Endothelial cell of umbilical vein (primary cell): ENCODE measurements around the gene COQ8B. TPM values are rescaled to one million over a fixed set of nuclear protein-coding genes. Genes with fewer than 3 reads are reported as not detected.

Source experiments
- BruUV-seq: library from RNA; stranded (reverse); fragments of 400-500 nt; replicated peaks from 2 replicates; lab custom pipeline; 2021; lab: Mats Ljungman, UMichigan
- CTCF ChIA-PET: fragments of 300-600, 350-600 bp; sonication (Branson Sonifier 250); formaldehyde crosslinking; loops from one replicate; lab custom pipeline; 2021; ENCODE audit warnings: antibody characterized with exemption, inconsistent platforms; lab: Charles Lee
- POLR2A ChIA-PET: fragments of 300-600, 350-600 bp; sonication (Branson Sonifier 250); formaldehyde crosslinking; loops from one replicate; lab custom pipeline; 2021; ENCODE audit warnings: antibody characterized with exemption, inconsistent platforms; lab: Charles Lee
- DNase-seq: peaks from one replicate; pipeline ENCODE4 v3.0.0-alpha.2; 2011; ENCODE audit warnings: low read depth, low spot score
- FAIRE-seq: peaks from 2 replicates; lab custom pipeline; 2011; peaks lifted over from hg19 to GRCh38; lab: Jason Lieb, UNC
- H2AFZ ChIP-seq: 2 replicates; pipeline ENCODE4 v1.6.0; 2012; ENCODE audit warnings: low read depth, low read length, control low read depth, inconsistent platforms
- H3K27ac ChIP-seq: 2 replicates; pipeline ENCODE4 v1.5.1; 2011; ENCODE audit warnings: low read depth, mild to moderate bottlenecking, control low read depth, low read length, moderate library complexity; ENCODE audit not compliant: insufficient read depth
- H3K27me3 ChIP-seq, 2 experiments: 2 replicates each; pipeline versions ENCODE4 v1.6.0 to v1.6.1; 2011; ENCODE audit warnings: low read length in 2 of 2, mixed read lengths in 1 of 2; ENCODE audit not compliant: control insufficient read depth in 2 of 2, insufficient read depth in 2 of 2
- H3K36me3 ChIP-seq, 2 experiments: 2 replicates in 1 of 2; 3 replicates in 1 of 2; pipeline ENCODE4 v1.5.1; 2011; ENCODE audit warnings: low read length in 2 of 2, mild to moderate bottlenecking in 1 of 2, moderate library complexity in 1 of 2; ENCODE audit not compliant: control insufficient read depth in 2 of 2, insufficient read depth in 2 of 2; ENCODE audit errors: extremely low read depth in 1 of 2
- H3K4me1 ChIP-seq: 3 replicates; pipeline ENCODE4 v1.5.1; 2011; ENCODE audit warnings: mild to moderate bottlenecking, low read length; ENCODE audit not compliant: control insufficient read depth, insufficient read depth; ENCODE audit errors: extremely low read depth
- H3K4me2 ChIP-seq: 2 replicates; pipeline ENCODE4 v1.6.1; 2011; ENCODE audit warnings: low read length, control low read depth, mixed read lengths; ENCODE audit not compliant: insufficient read depth
- H3K4me3 ChIP-seq, 3 experiments: fragments of 200-600 bp in 1 of 3; sonication (generic), shearing (Covaris generic) in 1 of 3; replicated peaks in 1 of 3; 2 replicates each; pipeline ENCODE4 v1.5.1; 2011 to 2016; ENCODE audit warnings: control low read depth in 3 of 3, low read length in 3 of 3, mild to moderate bottlenecking in 2 of 3, inconsistent platforms in 1 of 3, low read depth in 1 of 3, moderate library complexity in 1 of 3; ENCODE audit not compliant: insufficient read depth in 1 of 3
- H3K79me2 ChIP-seq: 2 replicates; pipeline ENCODE4 v1.6.0; 2012; ENCODE audit warnings: low read length, inconsistent platforms; ENCODE audit not compliant: control insufficient read depth, insufficient read depth
- H3K9ac ChIP-seq: replicated peaks from 2 replicates; pipeline ENCODE3; 2011; ENCODE audit warnings: low read length, control low read depth; ENCODE audit not compliant: insufficient read depth; ENCODE audit errors: extremely low read depth
- H3K9me1 ChIP-seq: replicated peaks from 3 replicates; pipeline ENCODE4 v1.6.0; 2011; ENCODE audit warnings: mild to moderate bottlenecking, low read length; ENCODE audit not compliant: control insufficient read depth, insufficient read depth; ENCODE audit errors: extremely low read depth
- H3K9me3 ChIP-seq: replicated peaks from 2 replicates; pipeline ENCODE4 v1.5.1; 2012; ENCODE audit warnings: low read length, inconsistent platforms; ENCODE audit not compliant: control insufficient read depth, insufficient read depth
- H4K20me1 ChIP-seq: replicated peaks from 2 replicates; pipeline ENCODE3; 2011; ENCODE audit warnings: mild to moderate bottlenecking, low read length; ENCODE audit not compliant: control insufficient read depth, insufficient read depth; ENCODE audit errors: extremely low read depth
- EZH2 ChIP-seq: IDR thresholded peaks from 2 replicates; pipeline ENCODE4 v1.6.1; 2012; ENCODE audit warnings: borderline replicate concordance, low read depth, mild to moderate bottlenecking, moderate library complexity, low read length, inconsistent platforms; ENCODE audit not compliant: severe bottlenecking
- FOS ChIP-seq: IDR thresholded peaks from 2 replicates; pipeline ENCODE4 v1.6.1; 2011; ENCODE audit warnings: mild to moderate bottlenecking, low read length, moderate library complexity, borderline replicate concordance; ENCODE audit not compliant: insufficient read depth
- GATA2 ChIP-seq: IDR thresholded peaks from 2 replicates; pipeline ENCODE4 v1.7.0; 2011; ENCODE audit warnings: low read depth, mild to moderate bottlenecking, moderate library complexity, mixed read lengths, low read length; ENCODE audit not compliant: insufficient read length, insufficient read depth
- JUN ChIP-seq: IDR thresholded peaks from 2 replicates; pipeline ENCODE4 v1.6.1; 2011; ENCODE audit warnings: borderline replicate concordance, low read depth; ENCODE audit not compliant: insufficient read length, insufficient read depth
- MYC ChIP-seq: IDR thresholded peaks from one replicate; pipeline ENCODE4 v1.6.1; 2011; ENCODE audit warnings: mild to moderate bottlenecking, low read depth, low read length
- POLR2A ChIP-seq: IDR thresholded peaks from 2 replicates; pipeline ENCODE4 v1.6.1; 2012; ENCODE audit warnings: low read depth, mild to moderate bottlenecking, control low read depth, low read length
- POLR2AphosphoS5 ChIP-seq: IDR thresholded peaks from 2 replicates; pipeline ENCODE4 v1.6.1; 2012; ENCODE audit warnings: low read depth, mild to moderate bottlenecking, control low read depth, low read length, moderate library complexity; ENCODE audit not compliant: insufficient read depth
- dilution Hi-C: fragments of 300-500 bp; cut with MboI; formaldehyde crosslinking; loops from one replicate; pipeline ENCODE4 v1.15.0; 2019; ENCODE audit warnings: low sequenced_read_pairs; ENCODE audit not compliant: extremely low pct_ligation_motif_present
- intact Hi-C: fragments of 100-400 bp; cut with micrococcal nuclease; formaldehyde crosslinking; loops from one replicate; pipeline ENCODE4 v1.10.0; 2022
- polyA plus RNA-seq, 4 experiments: library from polyadenylated mRNA; depleted of rRNA in 3 of 4; stranded (reverse) in 3 of 4; unstranded in 1 of 4; fragments of >200 nt; gene quantifications; 2 replicates each; pipeline versions ENCODE4 v1.2.1 to v1.2.3, GENCODE V29; 2011 to 2012; ENCODE audit warnings: missing spikeins in 1 of 4
- total RNA-seq: library from RNA; stranded (reverse); gene quantifications from 2 replicates; pipeline ENCODE4 v1.2.3, GENCODE V29; 2021
- TF ChIP-seq, protein P1 (sequence below): IDR thresholded peaks from 2 replicates; pipeline ENCODE4 v1.6.1; 2011; ENCODE audit not compliant: insufficient read depth, insufficient read length
- TF ChIP-seq, protein P2 (sequence below), 2 donors: IDR thresholded peaks; 1 replicate in 1 of 2; 2 replicates in 1 of 2; pipeline ENCODE4 v1.5.1; 2011; ENCODE audit warnings: low read length in 2 of 2, mild to moderate bottlenecking in 2 of 2, moderate library complexity in 2 of 2, control low read depth in 1 of 2, inconsistent platforms in 1 of 2, low read depth in 1 of 2; ENCODE audit not compliant: insufficient read depth in 1 of 2; ENCODE audit errors: extremely low read depth in 1 of 2

Gene COQ8B
- total and polyA plus RNA-seq, 2 donors (not counting 3 experiments of a cell fraction or from before 2014, with no cell fraction given): 16.2 to 19.2 TPM

DNA sequence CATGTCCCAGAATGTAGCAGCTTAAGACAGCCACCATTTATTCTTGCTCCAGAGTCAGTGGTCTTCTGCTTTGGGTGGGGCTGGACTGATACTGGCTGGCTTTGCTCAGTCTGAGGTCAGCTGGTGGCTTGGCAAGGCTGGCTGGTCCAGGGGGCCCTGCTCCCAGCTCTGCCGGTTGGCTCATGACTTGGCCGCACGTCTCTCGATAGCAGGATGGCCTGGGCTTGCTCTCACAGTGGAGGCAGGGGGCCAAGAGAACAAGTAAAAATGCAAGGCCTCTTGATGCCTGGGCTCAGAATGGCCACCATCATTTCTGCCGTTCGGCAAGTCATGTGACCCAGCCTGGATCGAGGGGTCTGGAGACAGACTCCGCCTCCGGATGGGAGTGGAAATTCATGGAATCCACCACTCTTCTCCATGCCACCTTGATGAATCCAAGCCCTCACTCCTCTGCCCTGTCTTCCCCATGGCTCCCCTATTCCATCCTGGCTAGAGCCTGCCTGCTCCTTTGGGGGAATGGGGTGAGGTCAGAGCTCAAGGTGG is 20.5 kb upstream of the COQ8B start:
- DNase-seq (no peak), FAIRE-seq (no peak)
- CTCF ChIA-PET: no interaction called here
- Histone ChIP-seq H2AFZ (no peak overlapping the region), H3K27ac (no peak overlapping the region), H3K27me3 (no peaks in the 10 kb centered on the region), H3K4me2 (no peak overlapping the region), H3K79me2 (no peaks in the 10 kb centered on the region), H3K9ac (no peak overlapping the region), H3K36me3 (peaks cover 11 to 34% of the 10 kb centered on the region in 2 experiments), H3K9me3 (no peaks in the 10 kb centered on the region), H3K4me3 (no peak overlapping the region), H3K9me1 (no peaks in the 10 kb centered on the region), H4K20me1 (no peaks in the 10 kb centered on the region), H3K4me1 (no peaks in the 10 kb centered on the region)
- intact Hi-C loops (no loop called here), dilution Hi-C loops (no loop called here)
- BruUV-seq: no TSS peak
- no peak for TF ChIP-seq MYC
- TF ChIP-seq POLR2AphosphoS5: no peak
- TF ChIP-seq, protein P1, sequence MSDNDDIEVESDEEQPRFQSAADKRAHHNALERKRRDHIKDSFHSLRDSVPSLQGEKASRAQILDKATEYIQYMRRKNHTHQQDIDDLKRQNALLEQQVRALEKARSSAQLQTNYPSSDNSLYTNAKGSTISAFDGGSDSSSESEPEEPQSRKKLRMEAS: no peak
- no peak for TF ChIP-seq GATA2
- no peak for TF ChIP-seq POLR2A
- TF ChIP-seq EZH2: no peak
- TF ChIP-seq, protein P2, sequence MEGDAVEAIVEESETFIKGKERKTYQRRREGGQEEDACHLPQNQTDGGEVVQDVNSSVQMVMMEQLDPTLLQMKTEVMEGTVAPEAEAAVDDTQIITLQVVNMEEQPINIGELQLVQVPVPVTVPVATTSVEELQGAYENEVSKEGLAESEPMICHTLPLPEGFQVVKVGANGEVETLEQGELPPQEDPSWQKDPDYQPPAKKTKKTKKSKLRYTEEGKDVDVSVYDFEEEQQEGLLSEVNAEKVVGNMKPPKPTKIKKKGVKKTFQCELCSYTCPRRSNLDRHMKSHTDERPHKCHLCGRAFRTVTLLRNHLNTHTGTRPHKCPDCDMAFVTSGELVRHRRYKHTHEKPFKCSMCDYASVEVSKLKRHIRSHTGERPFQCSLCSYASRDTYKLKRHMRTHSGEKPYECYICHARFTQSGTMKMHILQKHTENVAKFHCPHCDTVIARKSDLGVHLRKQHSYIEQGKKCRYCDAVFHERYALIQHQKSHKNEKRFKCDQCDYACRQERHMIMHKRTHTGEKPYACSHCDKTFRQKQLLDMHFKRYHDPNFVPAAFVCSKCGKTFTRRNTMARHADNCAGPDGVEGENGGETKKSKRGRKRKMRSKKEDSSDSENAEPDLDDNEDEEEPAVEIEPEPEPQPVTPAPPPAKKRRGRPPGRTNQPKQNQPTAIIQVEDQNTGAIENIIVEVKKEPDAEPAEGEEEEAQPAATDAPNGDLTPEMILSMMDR (IDR thresholded peaks at IDR 0.05; ENCODE audit: extremely low read depth in 1 of 2, insufficient read depth in 1 of 2, low read depth in 1 of 2, low read length in 2 of 2): no peak
- TF ChIP-seq JUN: no peak
- no peak for TF ChIP-seq FOS
- POLR2A ChIA-PET: no interaction called here
